ENCODE data around the gene CIPC. TPM values are rescaled to one million over a fixed set of nuclear protein-coding genes. Genes with fewer than 3 reads are reported as not detected.

CIPC gene
- total and polyA plus RNA-seq, 9 of the 15 experiments (the other 6 are each of a cell fraction or from before 2014, with no cell fraction given) = 5.0 to 16.9 (median 10.7) TPM

GRCh38 chr14:77161011-77161410 is 63.0 kb downstream of the CIPC start:
- no peak overlapping the region for H3K9ac ChIP-seq (ENCODE audit: insufficient read depth in 1 of 2, low read depth in 2 of 2, low read length in 2 of 2)
- H3K4me3 ChIP-seq = no peak overlapping the region
- H3K4me2 ChIP-seq (ENCODE audit: insufficient read depth, low read length) = no peak overlapping the region
- ATAC-seq = no peak
- H3K9me1 ChIP-seq (ENCODE audit: control insufficient read depth, insufficient read depth, low read length) = no peaks in the 10 kb centered on the region
- no peak overlapping the region for H3K27ac ChIP-seq (ENCODE audit: extremely low read depth, low read depth, low read length)
- ChIA-PET CTCF (ENCODE audit: low intra/inter-chr PET ratio) (no interaction called here), POLR2A (no interaction called here)
- H3K36me3 ChIP-seq (ENCODE audit: control insufficient read depth, insufficient read depth, low read length) = no peaks in the 10 kb centered on the region
- H3K9me3 ChIP-seq (replicated peaks; ENCODE audit: control insufficient read depth, insufficient read depth, low read depth, low read length) = no peaks in the 10 kb centered on the region
- peaks cover 2 to 8% of the 10 kb centered on the region in 2 experiments; a peak in 3 of 5 replicates for H3K4me1 ChIP-seq (replicated peaks in 1 of 2; ENCODE audit: control insufficient read depth in 2 of 2, insufficient read depth in 2 of 2, low read length in 2 of 2)
- H2AFZ ChIP-seq (ENCODE audit: low read depth, low read length) = no peak overlapping the region
- DNase-seq (ENCODE audit: extremely low read depth in 1 of 4, low spot score in 3 of 4) = no peak
- H3K79me2 ChIP-seq (ENCODE audit: control insufficient read depth, insufficient read depth, low read length) = no peaks in the 10 kb centered on the region
- peaks cover 0 to 19% of the 10 kb centered on the region in 2 experiments; a peak in 3 of 5 replicates for H3K27me3 ChIP-seq (ENCODE audit: control insufficient read depth in 2 of 2, insufficient read depth in 2 of 2, low read length in 2 of 2)
- no TSS peak for BruUV-seq (replicated peaks)
- TF ChIP-seq KLF6 (CRISPR knock-in tag; IDR thresholded peaks at IDR 0.05; ENCODE audit: borderline replicate concordance) (no peak), COPS2 (conservative IDR thresholded peaks at IDR 0.05) (no peak), RBM17 (IDR thresholded peaks at IDR 0.05; ENCODE audit: borderline replicate concordance, low read depth, low read length) (no peak), ZKSCAN8 (CRISPR knock-in tag; IDR thresholded peaks at IDR 0.05) (no peak), DPF2 (IDR thresholded peaks at IDR 0.05) (no peak), ZNF561 (CRISPR knock-in tag; conservative IDR thresholded peaks at IDR 0.05) (no peak), MYNN (IDR thresholded peaks at IDR 0.05) (no peak), MYNN (CRISPR knock-in tag; IDR thresholded peaks at IDR 0.05) (no peak), SMAD2 (IDR thresholded peaks at IDR 0.05; ENCODE audit: low read depth, low read length) (no peak), ZNF398 (CRISPR knock-in tag; IDR thresholded peaks at IDR 0.05) (no peak), RAD21 (CRISPR knock-in tag; conservative IDR thresholded peaks at IDR 0.05 in 1 of 2, IDR thresholded peaks at IDR 0.05 in 1 of 2) (no peak), ZNF24 (IDR thresholded peaks at IDR 0.05) (no peak), CTCFL (IDR thresholded peaks at IDR 0.05; ENCODE audit: borderline replicate concordance, insufficient read depth, low read depth, low read length, poor library complexity, severe bottlenecking) (no peak), LCOR (CRISPR knock-in tag; IDR thresholded peaks at IDR 0.05) (no peak), ZNF23 (CRISPR knock-in tag; IDR thresholded peaks at IDR 0.05) (no peak), ZNF57 (CRISPR knock-in tag; IDR thresholded peaks at IDR 0.05) (no peak)
- intact Hi-C loops (cut with micrococcal nuclease) (no loop called here), in situ Hi-C loops (cut with MboI) (no loop called here)
- H4K20me1 ChIP-seq (replicated peaks; ENCODE audit: control insufficient read depth, insufficient read depth, low read length) = no peaks in the 10 kb centered on the region
- 0% methylated on average over 3 of the region's 4 CpGs for WGBS (ENCODE audit: insufficient coverage, low coverage, missing lambda C conversion rate)
- FAIRE-seq = no peak
